Peyer's patch (tissue), 4 donors: ENCODE results near the gene UROD.

ENCODE experiments used
- CTCF ChIP-seq, 6 experiments: fragments of 450-650 bp in 4 of 6; fragments of 200-600 bp in 2 of 6; sonication (generic) in 1 of 6; IDR thresholded peaks; one replicate each; pipeline ENCODE4 v1.5.1; 2017 to 2019; ENCODE audit warnings: antibody characterized with exemption in 6 of 6, mild to moderate bottlenecking in 3 of 6, moderate library complexity in 1 of 6
- POLR2A ChIP-seq, 2 donors: fragments of 450-650 bp; IDR thresholded peaks; one replicate each; pipeline ENCODE4 v1.5.1; 2017; ENCODE audit warnings: antibody characterized with exemption in 2 of 2, mild to moderate bottlenecking in 2 of 2, moderate library complexity in 2 of 2

- TF ChIP-seq CTCF (IDR thresholded peaks at IDR 0.05) (no peak), POLR2A (IDR thresholded peaks at IDR 0.05) (no peak)
Observed at GRCh38 chr1:44995467-44996238, 16.4 kb upstream of the UROD start.
